Thyroid gland (tissue), 4 donors: ENCODE results near the gene PSG2. TPM values are rescaled to one million over a fixed set of nuclear protein-coding genes. Genes with fewer than 3 reads are reported as not detected.
A peak's percentile ranks its signal among the peaks of the same experiment; 100 is the strongest.
"Not testable (repeated sequence)": the region's sequence is repeated elsewhere in the genome, so short reads cannot be mapped to it uniquely, and the experiment has no call there.

Source experiments
- DNase-seq, 2 donors: peaks; one replicate each; pipeline ENCODE4 v3.0.0-alpha.2; 2019
- H3K27ac ChIP-seq, 3 donors: fragments of 200-600 bp; sonication (generic); 1 replicate in 2 of 3; 2 replicates in 1 of 3; pipeline ENCODE4 v1.5.1; 2016 to 2019; ENCODE audit warnings: mild to moderate bottlenecking in 1 of 3, moderate library complexity in 1 of 3
- H3K27me3 ChIP-seq: fragments of 200-600 bp; sonication (generic); one replicate; pipeline ENCODE4 v1.5.1; 2019
- H3K36me3 ChIP-seq, 2 donors: fragments of 200-600 bp; sonication (generic); one replicate each; pipeline ENCODE4 v1.5.1; 2016 to 2019
- H3K4me1 ChIP-seq, 2 donors: fragments of 200-600 bp; sonication (generic); one replicate each; pipeline ENCODE4 v1.5.1; 2017 to 2019
- H3K4me3 ChIP-seq, 3 donors: fragments of 200-600 bp; sonication (generic); replicated peaks in 1 of 3; 1 replicate in 2 of 3; 2 replicates in 1 of 3; pipeline ENCODE4 v1.5.1; 2016; ENCODE audit warnings: mild to moderate bottlenecking in 1 of 3
- H3K9me3 ChIP-seq: fragments of 200-600 bp; sonication (generic); one replicate; pipeline ENCODE4 v1.5.1; 2017
- CTCF ChIP-seq, 6 experiments: fragments of 200-600 bp in 3 of 6; fragments of 450-650 bp in 3 of 6; sonication (generic) in 3 of 6; IDR thresholded peaks; one replicate each; pipeline ENCODE4 v1.5.1; 2016 to 2019; ENCODE audit warnings: antibody characterized with exemption in 6 of 6, mild to moderate bottlenecking in 2 of 6, inconsistent platforms in 1 of 6, moderate library complexity in 1 of 6
- POLR2A ChIP-seq, 2 donors: fragments of 450-650 bp; IDR thresholded peaks; one replicate each; pipeline ENCODE4 v1.6.1; 2017; ENCODE audit warnings: antibody characterized with exemption in 2 of 2, mild to moderate bottlenecking in 2 of 2, moderate library complexity in 1 of 2
- WGBS, 2 donors: methylation state at CpG; one replicate each; pipeline ENCODE4 v1.1.5; 2017; 5-methylcytosine and 5-hydroxymethylcytosine counted together
- intact Hi-C: fragments of 100-400 bp; cut with DNase I; formaldehyde crosslinking; loops from one replicate; pipeline ENCODE4 v1.15.1; 2023
- total RNA-seq, 4 donors: library from RNA; depleted of rRNA; stranded (reverse); fragments of >200 nt; gene quantifications; one replicate each; pipeline ENCODE4 v1.2.3, GENCODE V29; 2016

Gene PSG2
- total RNA-seq, result not detected

GRCh38 chr19:43082601-43083000 is at the start of gene PSG2:
PSG2 (minus strand) TSS chr19:43082701; CDS start chr19:43082569, 132 bp downstream.
- H3K36me3 ChIP-seq, DNase-seq, H3K4me1 ChIP-seq, H3K27ac ChIP-seq, H3K9me3 ChIP-seq, H3K27me3 ChIP-seq, intact Hi-C loops, H3K4me3 ChIP-seq: not testable (repeated sequence)
- 67 to 79% methylated on average over 1 to 2 of the region's 2 CpGs for WGBS, 2 donors

GRCh38 chr19:43131281-43131842 is 48.9 kb upstream of the PSG2 start:
- H3K4me3 ChIP-seq, intact Hi-C loops, H3K36me3 ChIP-seq, H3K27me3 ChIP-seq, H3K9me3 ChIP-seq, H3K27ac ChIP-seq, H3K4me1 ChIP-seq: not testable (repeated sequence)
- peak; percentile 5 to 44 for DNase-seq
- 44 to 66% methylated on average over 8 of the region's 8 CpGs for WGBS, 2 donors

GRCh38 chr19:43129197-43129596 is 46.7 kb upstream of the PSG2 start:
- DNase-seq, H3K27me3 ChIP-seq, H3K36me3 ChIP-seq, H3K9me3 ChIP-seq, H3K4me1 ChIP-seq, H3K27ac ChIP-seq, H3K4me3 ChIP-seq, intact Hi-C loops: not testable (repeated sequence)
- WGBS, 2 donors, result 76 to 78% methylated on average over 7 of the region's 7 CpGs

GRCh38 chr19:43127336-43127735 is 44.8 kb upstream of the PSG2 start:
- H3K27ac ChIP-seq, H3K4me3 ChIP-seq, H3K27me3 ChIP-seq, H3K36me3 ChIP-seq, DNase-seq, H3K9me3 ChIP-seq, intact Hi-C loops, H3K4me1 ChIP-seq: not testable (repeated sequence)
- 65 to 69% methylated on average over 3 of the region's 3 CpGs for WGBS, 2 donors

GRCh38 chr19:43126720-43127119 is 44.2 kb upstream of the PSG2 start:
- WGBS, 2 donors, result 83 to 86% methylated on average over 4 of the region's 4 CpGs
- Histone ChIP-seq H3K27ac (no peak overlapping the region), H3K4me1 (no peaks in the 10 kb centered on the region), H3K27me3 (no peaks in the 10 kb centered on the region), H3K36me3 (no peaks in the 10 kb centered on the region), H3K4me3 (no peak overlapping the region), H3K9me3 (no peaks in the 10 kb centered on the region)
- intact Hi-C loops, result no loop called here
- DNase-seq, result no peak
- no peak for TF ChIP-seq POLR2A (IDR thresholded peaks at IDR 0.05)
- TF ChIP-seq CTCF (IDR thresholded peaks at IDR 0.05), result no peak

GRCh38 chr19:43124360-43124759 is 41.9 kb upstream of the PSG2 start:
- Histone ChIP-seq H3K27ac (no peak overlapping the region), H3K27me3 (no peaks in the 10 kb centered on the region), H3K9me3 (no peaks in the 10 kb centered on the region), H3K4me1 (no peaks in the 10 kb centered on the region), H3K4me3 (no peak overlapping the region), H3K36me3 (no peaks in the 10 kb centered on the region)
- TF ChIP-seq CTCF (IDR thresholded peaks at IDR 0.05) (no peak), POLR2A (IDR thresholded peaks at IDR 0.05) (no peak)
- intact Hi-C loops, result no loop called here
- 75 to 76% methylated on average over 2 of the region's 2 CpGs for WGBS, 2 donors
- DNase-seq, result no peak

GRCh38 chr19:43120433-43121026 is 38.0 kb upstream of the PSG2 start:
- DNase-seq, H3K27me3 ChIP-seq, H3K36me3 ChIP-seq, H3K4me1 ChIP-seq, H3K27ac ChIP-seq, H3K9me3 ChIP-seq, intact Hi-C loops, H3K4me3 ChIP-seq: not testable (repeated sequence)
- WGBS, 2 donors, result 75 to 78% methylated on average over 11 of the region's 11 CpGs

- H3K36me3 ChIP-seq, H3K4me3 ChIP-seq, H3K27me3 ChIP-seq, DNase-seq, H3K4me1 ChIP-seq, intact Hi-C loops, H3K27ac ChIP-seq, H3K9me3 ChIP-seq: not testable (repeated sequence)
- 71 to 83% methylated on average over 3 of the region's 3 CpGs for WGBS, 2 donors
Measured at GRCh38 chr19:43119526-43119925, 37.0 kb upstream of the PSG2 start.

- DNase-seq, H3K4me1 ChIP-seq, H3K9me3 ChIP-seq, H3K36me3 ChIP-seq, H3K27ac ChIP-seq, intact Hi-C loops, H3K4me3 ChIP-seq, H3K27me3 ChIP-seq: not testable (repeated sequence)
- WGBS, 2 donors, result 83 to 85% methylated on average over 3 of the region's 3 CpGs
Measured at GRCh38 chr19:43116421-43116820, 33.9 kb upstream of the PSG2 start.

GRCh38 chr19:43115548-43115947 is 33.0 kb upstream of the PSG2 start:
- H3K4me1 ChIP-seq, H3K27me3 ChIP-seq, DNase-seq, H3K36me3 ChIP-seq, H3K27ac ChIP-seq, intact Hi-C loops, H3K4me3 ChIP-seq, H3K9me3 ChIP-seq: not testable (repeated sequence)
- 44 to 50% methylated on average over 1 of the region's 1 CpG for WGBS, 2 donors

GRCh38 chr19:43115064-43115463 is 32.6 kb upstream of the PSG2 start:
- H3K27me3 ChIP-seq, H3K4me1 ChIP-seq, H3K36me3 ChIP-seq, intact Hi-C loops, H3K27ac ChIP-seq, H3K4me3 ChIP-seq, DNase-seq, H3K9me3 ChIP-seq: not testable (repeated sequence)
